Measurements from ENCODE around the gene CYSRT1.

CYSRT1 gene

DNA sequence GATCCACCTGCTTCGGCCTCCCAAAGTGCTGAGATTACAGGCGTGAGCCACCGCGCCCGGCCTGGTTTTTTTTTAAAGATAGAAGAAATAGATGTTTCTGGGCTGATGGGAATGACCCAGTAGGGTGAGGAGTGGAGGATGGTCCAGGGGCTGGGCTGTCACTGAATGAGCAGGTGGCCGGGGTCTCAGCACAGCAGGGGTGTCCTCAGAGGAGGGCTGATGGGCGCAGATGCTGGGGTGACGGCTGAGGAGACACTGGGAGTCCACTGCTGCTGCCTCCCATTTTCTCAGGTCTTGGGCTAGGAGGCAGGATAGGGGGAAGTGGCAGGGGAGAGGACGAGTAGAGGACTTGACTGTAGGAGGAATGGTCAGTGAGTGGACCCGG is 50.2 kb downstream of the CYSRT1 start:
- no peak for DNase-seq
